GM10248 (cell line): ENCODE measurements around the gene NOL8.

ENCODE experiments used
- CTCF ChIA-PET: fragments of 300-600 bp; sonication (Branson Sonifier 250); formaldehyde crosslinking; extraction: SDS; loops from one replicate; lab custom pipeline; 2021; ENCODE audit warnings: antibody characterized with exemption; lab: Yijun Ruan, JAX
- POLR2A ChIA-PET: fragments of 350-650 bp; sonication (Branson Sonifier 250); formaldehyde crosslinking; extraction: SDS; loops from one replicate; lab custom pipeline; 2020; ENCODE audit warnings: antibody characterized with exemption; lab: Yijun Ruan, JAX
- DNase-seq: peaks from one replicate; pipeline ENCODE4 v3.0.0; 2012; ENCODE audit errors: extremely low spot score
- CTCF ChIP-seq: IDR thresholded peaks from 2 replicates; pipeline ENCODE4 v1.5.1; 2012; ENCODE audit warnings: mild to moderate bottlenecking, low read depth; ENCODE audit errors: extremely low read depth, missing control alignments, control extremely low read depth

NOL8 gene

DNA sequence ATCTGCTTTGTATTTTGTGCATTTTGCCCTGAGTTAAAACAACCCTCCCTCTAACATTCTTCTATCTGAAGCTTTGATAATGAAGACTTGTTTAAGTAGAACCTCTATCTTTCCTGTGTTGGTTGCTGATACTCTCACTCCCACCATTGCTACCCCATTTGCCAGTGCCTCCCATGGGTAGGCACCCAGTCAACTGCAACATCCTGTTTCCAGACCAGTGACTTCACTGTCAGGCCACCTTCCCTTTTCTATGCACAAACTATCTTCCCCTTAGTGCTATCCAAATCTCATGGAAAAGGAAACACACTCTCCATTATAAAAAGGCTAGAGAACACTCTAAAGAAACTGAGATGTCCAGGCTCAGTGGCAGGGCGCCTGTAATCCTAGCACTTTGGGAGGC is 26.0 kb downstream of the NOL8 start:
- ChIA-PET CTCF (interaction anchor here (0.9 to 2.0 kb wide), 5 partner anchors 9 to 159 kb away, joined by 3 to 7 read pairs (median 5); partner anchors contain the start of genes CENPP and NOL8), POLR2A (no interaction called here)
- TF ChIP-seq CTCF: no peak
- no peak for DNase-seq

DNA sequence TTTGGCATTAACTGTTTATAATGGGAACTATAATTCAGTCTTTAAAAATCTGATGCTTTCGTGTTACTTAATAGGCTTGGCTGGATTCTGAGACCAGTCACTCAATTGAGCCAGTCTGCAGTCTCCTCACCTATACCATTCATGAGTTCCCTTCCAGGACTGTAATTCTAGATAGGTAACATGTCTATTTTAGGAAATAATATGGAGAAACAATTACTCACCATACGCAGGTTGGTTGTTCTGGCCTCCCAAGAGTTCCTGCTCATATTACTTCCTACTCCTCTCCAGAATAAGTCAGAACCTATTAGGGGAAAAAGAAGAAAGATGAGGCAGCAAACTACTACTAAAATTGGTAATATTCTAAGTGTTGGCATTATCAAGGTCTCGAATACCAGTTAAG is 27.1 kb downstream of the NOL8 start:
- DNase-seq: no peak
- ChIA-PET POLR2A (no interaction called here), CTCF (interaction anchor here (1.0 to 2.0 kb wide), 4 partner anchors 10 to 159 kb away, joined by 3 to 7 read pairs (median 4); no protein-coding TSS in a partner anchor)
- no peak for TF ChIP-seq CTCF

DNA sequence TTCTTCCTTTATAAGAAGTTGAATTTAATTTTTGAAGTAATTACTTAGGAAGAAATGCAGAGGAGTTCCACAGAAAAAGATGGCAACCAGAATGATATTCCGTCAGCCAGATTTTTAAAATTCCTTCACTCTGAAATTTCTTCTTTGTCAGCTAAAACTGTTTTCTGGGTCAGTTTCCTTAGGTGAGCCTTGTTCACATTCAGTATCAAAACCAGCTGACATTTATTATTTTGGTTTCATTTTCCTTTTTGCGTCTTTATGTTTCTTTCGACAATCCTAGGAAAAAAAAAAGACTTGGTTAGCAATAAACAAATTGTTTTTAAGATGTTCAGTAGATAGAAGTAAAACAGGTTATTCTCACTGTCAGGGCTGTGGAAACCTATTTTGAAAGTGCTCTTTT is 27.5 kb downstream of the NOL8 start:
- DNase-seq: no peak
- POLR2A ChIA-PET: no interaction called here
- CTCF ChIA-PET: interaction anchor here (1.0 kb wide), 1 partner anchor 159 kb away, joined by 4 read pairs; no protein-coding TSS in a partner anchor
- TF ChIP-seq CTCF: no peak

- POLR2A ChIA-PET: no interaction called here
- TF ChIP-seq CTCF: no peak
- CTCF ChIA-PET: interaction anchor here (1.5 kb wide), 1 partner anchor 30 kb away, joined by 4 read pairs; the partner anchor contains the start of gene CENPP
These were observed 29.3 kb downstream of the NOL8 start for GRCh38 chr9:92295827-92296258.

DNA sequence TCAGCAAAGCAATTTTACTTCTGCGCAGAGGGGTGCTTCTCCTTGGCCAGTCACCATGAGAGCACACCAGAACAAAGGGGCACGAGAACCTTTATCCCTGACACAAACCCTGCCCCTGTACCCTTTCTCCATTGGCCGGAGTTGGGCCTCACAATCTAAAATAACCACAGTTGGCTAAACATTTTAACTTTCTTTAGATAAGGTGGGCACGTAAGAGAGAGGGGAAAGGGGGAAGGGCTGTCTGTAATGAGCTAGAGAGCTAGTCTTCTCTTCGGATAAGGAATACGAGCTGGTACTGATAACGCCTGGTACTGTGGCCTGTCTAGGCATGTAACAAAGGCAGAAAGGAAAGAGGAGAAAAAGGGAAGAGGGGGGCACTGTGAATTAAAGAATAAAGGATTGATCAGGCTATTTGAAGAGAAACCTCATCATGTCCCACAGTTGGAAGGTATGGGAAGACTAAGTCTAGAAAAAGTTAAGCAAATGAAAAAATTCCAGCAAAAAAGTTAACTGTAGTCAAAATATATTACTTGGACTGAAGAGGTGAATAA is 29.8 kb downstream of the NOL8 start:
- ChIA-PET CTCF (interaction anchor here (1.5 kb wide), 1 partner anchor 31 kb away, joined by 4 read pairs; the partner anchor contains the start of gene CENPP), POLR2A (no interaction called here)
- no peak for TF ChIP-seq CTCF
- DNase-seq: no peak

More at GRCh38 chr9:92295827-92296258, 29.3 kb downstream of the NOL8 start:
- DNase-seq: no peak

GRCh38 chr9:92294297-92294676 is 30.9 kb downstream of the NOL8 start:
- ChIA-PET CTCF (no interaction called here), POLR2A (no interaction called here)
- DNase-seq: no peak
- no peak for TF ChIP-seq CTCF
